NCI-H146 (cell line): ENCODE measurements around the gene MCHR1.

Experiments
- DNase-seq: peaks from one replicate; lab custom pipeline; 2025; lab: John Stamatoyannopoulos, UW

MCHR1 gene, protein sequence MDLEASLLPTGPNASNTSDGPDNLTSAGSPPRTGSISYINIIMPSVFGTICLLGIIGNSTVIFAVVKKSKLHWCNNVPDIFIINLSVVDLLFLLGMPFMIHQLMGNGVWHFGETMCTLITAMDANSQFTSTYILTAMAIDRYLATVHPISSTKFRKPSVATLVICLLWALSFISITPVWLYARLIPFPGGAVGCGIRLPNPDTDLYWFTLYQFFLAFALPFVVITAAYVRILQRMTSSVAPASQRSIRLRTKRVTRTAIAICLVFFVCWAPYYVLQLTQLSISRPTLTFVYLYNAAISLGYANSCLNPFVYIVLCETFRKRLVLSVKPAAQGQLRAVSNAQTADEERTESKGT

DNA sequence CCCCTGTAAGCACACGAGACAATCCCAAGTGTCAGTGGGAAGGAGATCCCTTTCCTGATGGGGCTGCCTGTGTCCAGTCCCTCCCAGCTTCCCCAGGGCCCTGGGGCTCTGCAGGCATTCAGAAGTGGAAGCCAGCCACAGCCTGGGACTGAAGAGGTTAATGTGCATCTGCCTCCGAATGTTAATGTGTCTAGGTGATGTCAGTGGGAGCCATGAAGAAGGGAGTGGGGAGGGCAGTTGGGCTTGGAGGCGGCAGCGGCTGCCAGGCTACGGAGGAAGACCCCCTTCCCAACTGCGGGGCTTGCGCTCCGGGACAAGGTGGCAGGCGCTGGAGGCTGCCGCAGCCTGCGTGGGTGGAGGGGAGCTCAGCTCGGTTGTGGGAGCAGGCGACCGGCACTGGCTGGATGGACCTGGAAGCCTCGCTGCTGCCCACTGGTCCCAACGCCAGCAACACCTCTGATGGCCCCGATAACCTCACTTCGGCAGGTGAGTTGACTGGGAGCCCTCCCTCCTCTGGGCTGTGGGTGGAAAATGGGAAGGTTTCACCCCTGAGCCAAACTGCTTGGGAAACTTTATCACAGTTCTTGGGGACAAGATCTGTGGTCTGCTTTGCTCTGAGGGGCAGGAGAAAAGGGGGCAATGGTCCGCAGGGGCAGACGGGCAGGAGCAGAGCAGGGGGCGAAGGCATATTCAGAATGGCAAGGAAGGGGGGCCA, at the start of gene MCHR1:
MCHR1 (plus strand) TSS at position 236 of the 715 bp plus-strand sequence; CDS start at position 405, 169 bp downstream.
- no peak for DNase-seq

- DNase-seq: no peak
Measured at GRCh38 chr22:40631925-40632324, 47.4 kb upstream of the MCHR1 start.

GRCh38 chr22:40633036-40633435, 46.2 kb upstream of the MCHR1 start:
- no peak for DNase-seq

GRCh38 chr22:40634119-40634903, 45.0 kb upstream of the MCHR1 start:
- no peak for DNase-seq

GRCh38 chr22:40635043-40635939, 44.0 kb upstream of the MCHR1 start:
- no peak for DNase-seq

GRCh38 chr22:40635940-40636379, 43.3 kb upstream of the MCHR1 start:
- peak; percentile 53 for DNase-seq

DNA sequence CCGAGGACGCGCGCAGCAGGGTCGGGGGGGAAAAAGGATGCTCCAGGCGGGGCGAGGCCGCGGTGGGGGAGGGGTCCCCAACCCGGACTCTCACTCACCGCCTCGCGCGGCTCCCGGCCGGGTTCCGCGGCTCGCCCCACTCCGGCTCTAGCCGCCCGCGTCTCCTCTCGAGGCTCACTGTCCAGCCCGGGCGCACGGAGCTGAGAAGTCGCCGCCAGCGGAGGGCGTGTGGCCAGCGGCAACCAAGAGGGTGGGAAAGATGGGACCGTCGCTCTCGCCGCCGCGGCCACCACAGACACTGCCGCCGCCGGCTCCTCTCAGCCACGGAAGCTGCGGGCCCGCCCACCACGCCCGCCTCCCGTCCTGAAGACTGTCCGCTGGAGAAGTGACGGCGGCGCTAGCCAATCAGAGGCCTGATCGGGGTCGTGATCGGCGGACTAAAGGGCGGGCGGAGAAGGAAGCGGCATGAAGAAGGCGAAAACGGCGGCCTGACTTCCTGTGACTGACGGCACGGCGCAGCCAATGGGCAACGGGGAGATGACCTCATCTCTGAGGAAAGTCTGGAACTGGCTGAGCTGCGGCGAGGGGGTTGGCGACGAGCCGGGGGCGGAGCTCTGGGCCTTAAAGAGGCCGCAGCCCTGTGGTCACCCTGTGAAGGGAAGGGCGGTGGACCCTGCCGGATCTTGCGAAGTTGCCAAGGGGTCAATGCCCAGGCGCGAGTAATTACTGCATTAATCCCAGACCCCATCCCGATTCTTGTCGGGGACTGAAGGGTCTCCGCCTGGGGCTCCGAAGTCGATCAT, 42.7 kb upstream of the MCHR1 start, which contains the start of gene MRTFA:
MRTFA (minus strand) TSS at position 340 of the 803 bp plus-strand sequence.
- DNase-seq: peak; percentile 98

GRCh38 chr22:40637183-40638150, 41.8 kb upstream of the MCHR1 start:
- peak; percentile 26 for DNase-seq

- no peak for DNase-seq
Measured at GRCh38 chr22:40638261-40638660, 41.0 kb upstream of the MCHR1 start.

- DNase-seq: no peak
Measured at GRCh38 chr22:40641269-40641668, 38.0 kb upstream of the MCHR1 start.

DNA sequence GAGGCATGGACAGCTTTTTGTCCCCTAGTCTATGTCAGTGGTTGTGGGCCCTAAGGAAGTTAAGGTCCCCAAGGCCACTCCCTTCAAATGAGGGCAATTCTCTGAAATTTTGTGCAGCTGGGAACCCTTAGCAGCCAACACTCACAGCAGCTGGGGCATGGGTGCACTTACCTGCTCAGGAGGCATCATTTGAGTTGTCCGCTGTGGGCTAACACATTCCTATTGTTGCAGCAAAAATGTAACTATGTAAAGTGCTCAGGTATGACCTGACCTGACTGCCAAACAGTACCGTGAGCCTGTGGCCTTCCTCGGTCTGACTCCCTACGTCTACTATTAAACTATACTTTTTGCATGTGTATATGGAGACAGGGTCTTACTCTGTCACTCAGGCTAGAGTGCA, 37.0 kb upstream of the MCHR1 start:
- DNase-seq: no peak

DNA sequence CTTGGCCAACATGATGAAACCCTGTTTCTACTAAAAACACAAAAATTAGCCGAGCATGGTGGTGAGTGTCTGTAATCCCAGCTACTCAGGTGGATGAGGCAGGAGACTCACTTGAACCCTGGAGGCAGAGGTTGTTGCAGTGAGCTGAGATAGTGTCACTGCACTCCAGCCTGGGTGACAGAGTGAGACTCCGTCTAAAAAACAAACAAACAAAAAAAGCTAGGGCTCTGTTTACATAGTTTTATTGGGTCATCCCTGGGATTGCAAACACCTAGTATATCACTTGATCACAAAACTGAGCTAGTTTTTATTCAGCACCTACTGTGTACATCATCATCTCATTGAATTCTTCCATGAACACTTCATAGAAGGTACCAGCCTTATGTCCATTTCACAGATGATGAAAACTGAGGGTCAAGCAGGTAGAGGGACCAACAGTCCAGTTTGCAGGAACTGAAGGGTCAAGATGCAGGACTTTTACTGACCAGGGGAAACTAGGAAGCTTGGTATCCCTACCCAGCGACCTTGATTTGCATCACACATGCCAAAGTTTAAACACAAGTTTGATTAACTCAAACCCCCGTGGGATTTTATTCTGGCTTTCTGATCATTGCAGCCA, 33.6 kb upstream of the MCHR1 start:
- DNase-seq: no peak

GRCh38 chr22:40648386-40648785, 30.9 kb upstream of the MCHR1 start:
- no peak for DNase-seq

DNA sequence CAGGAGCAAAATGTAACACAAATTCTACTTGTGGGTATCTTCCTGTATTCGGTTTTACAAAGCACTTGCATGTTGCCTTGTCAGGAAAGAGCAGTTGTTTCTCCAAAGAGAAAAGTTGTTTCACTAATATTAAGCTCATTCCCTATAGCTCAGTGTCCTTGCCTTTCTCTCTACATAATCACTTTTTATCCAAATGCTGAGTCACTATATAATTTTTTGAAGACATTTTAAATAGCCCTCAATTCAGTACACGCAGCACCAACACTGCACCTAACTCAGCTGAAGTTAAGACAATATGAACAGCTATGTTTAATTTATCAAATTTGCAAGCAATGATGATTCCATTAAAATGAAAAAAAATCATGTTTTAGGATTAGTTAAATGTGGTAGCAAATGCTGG, 28.2 kb upstream of the MCHR1 start:
- no peak for DNase-seq

- DNase-seq: peak; percentile 94
Measured at GRCh38 chr22:40651563-40652501, 27.5 kb upstream of the MCHR1 start.

DNA sequence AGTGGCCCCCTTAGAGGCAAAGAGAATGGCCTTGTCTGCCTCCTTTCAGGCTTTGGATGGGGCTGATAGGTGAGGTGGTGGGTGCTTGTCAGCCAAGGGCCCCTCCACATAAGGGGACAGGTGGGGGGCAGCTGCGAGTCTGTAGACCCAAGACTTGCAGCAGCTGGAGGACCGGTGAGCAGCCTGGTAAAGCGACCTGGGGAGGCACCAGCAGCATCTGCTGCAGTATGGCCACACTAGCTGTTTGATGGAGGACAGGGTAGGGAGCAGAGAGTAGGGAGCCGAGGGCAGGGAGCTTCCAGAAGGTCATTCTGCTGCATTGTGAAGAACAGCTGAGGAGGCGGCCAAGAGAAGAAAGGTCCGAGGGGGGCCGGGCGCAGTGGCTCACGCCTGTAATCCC, 25.9 kb upstream of the MCHR1 start:
- no peak for DNase-seq

DNA sequence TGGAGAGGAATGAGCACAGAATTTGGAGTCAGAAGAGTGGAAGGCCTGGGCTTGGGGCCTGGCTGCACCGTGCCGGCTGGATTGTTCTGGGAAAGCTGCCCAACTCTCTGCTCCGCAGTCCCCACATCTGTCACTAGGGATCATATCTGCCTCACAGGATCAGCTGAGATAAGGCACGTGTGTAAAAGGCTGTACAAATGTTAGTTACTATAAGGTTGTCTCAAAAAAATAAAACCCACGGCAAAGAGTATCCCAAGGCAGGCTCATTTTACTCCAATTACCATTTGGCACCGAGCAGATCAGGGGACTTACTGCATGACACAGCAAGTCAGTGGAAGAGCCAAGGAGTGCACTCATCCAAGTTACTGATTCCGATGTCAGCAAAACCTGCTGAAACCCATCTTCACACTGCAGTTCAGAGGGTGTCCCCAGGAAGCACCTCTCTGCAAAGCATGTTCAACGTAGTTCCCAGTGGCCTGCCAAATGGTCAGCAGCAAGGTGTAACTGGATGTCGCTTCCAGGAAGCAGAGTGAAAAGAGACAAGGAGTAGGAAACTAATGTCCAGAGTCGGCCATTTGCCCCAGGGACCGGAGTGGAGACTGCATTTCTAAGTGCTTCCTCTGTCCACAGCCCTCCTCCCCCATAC, 24.6 kb upstream of the MCHR1 start:
- no peak for DNase-seq
